Stimulated activated CD8-positive, alpha-beta memory T cell treated with anti-CD3 and anti-CD28 coated beads, Interleukin-7, amount 100 ng/mL, for 24 hours (primary cell): ENCODE measurements around the gene SPRTN.
"Not testable (repeated sequence)": the region's sequence is repeated elsewhere in the genome, so short reads cannot be mapped to it uniquely, and the experiment has no call there.

Source experiments
- DNase-seq: peaks from one replicate; pipeline ENCODE4 v3.0.0-alpha.2; 2020; ENCODE audit warnings: low read depth

The SPRTN gene

GRCh38 chr1:231335663-231336602 is 2.2 kb upstream of the SPRTN start:
- no peak for DNase-seq

DNA sequence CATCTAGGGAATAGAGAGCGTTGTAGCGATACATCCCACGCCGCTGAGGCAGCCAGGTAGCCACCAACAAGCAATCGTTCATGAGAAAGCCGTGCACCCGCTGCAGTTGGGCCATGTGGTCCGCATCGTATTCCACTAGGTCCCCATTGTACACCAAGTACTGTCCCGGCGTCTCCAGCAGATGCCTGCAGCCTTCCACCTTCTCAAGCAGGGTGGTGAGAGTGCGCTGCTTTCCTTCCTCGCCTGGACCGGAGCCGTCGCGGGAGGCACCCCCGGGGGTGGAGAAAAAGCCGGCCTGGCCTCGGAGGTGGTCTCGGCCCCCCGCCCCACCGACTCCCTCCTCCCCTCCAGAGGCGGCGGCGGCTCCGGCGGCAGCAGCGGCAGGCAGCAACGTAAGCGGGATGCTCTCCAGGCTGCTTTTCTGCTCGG is 1.0 kb upstream of the SPRTN start:
- no peak for DNase-seq

DNA sequence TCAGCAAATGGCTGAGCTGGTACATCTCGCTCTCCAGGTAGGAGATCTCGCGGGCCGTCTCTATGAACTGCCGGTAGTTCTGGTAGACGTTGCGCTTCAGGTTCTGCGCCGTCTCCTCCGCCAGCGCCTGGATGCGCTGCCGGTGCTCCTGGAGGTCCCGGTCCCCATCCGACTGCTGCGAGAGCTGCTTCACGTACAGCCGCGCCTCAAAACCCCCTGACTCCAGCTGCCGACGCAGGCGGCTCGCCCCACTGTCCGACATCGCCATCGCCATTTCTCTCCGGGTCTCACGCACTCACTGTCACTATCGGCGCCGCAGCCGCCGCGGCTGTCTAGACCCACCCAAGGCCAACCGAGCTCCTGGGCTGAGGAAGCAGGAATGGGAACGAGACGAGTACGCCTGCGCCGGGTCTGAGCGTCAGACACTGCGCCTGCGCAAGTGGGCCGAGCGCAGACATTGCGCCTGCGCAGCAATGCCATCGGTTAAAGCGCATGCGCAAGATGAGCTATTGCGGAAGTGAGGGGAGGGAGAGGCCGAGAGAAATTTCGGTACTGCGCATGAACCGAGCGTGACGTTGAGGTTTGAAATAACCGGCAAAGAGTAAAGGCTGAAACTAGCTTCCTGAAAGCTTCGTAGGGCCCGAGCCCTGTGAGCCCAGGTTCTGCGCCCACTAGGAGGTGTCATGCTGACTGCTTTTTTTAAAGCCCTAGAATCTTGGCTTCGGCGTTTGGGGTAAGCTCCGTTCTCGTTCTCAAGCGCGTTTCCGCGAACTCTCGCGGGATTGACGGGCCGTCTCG is 422 bp upstream of the SPRTN start, which contains the start of gene EXOC8:
Gene EXOC8, minus strand, starts transcription at position 381 of the 798 bp plus-strand sequence. Its CDS starts 107 bp downstream, at position 274.
- peak; percentile 96 for DNase-seq

GRCh38 chr1:231340328-231341013 is 2.4 kb downstream of the SPRTN start:
- DNase-seq: no peak

- no peak for DNase-seq
Observed at GRCh38 chr1:231347961-231348360, 9.9 kb downstream of the SPRTN start.

- DNase-seq: no peak
Observed at GRCh38 chr1:231348442-231348841, 10.3 kb downstream of the SPRTN start.

DNA sequence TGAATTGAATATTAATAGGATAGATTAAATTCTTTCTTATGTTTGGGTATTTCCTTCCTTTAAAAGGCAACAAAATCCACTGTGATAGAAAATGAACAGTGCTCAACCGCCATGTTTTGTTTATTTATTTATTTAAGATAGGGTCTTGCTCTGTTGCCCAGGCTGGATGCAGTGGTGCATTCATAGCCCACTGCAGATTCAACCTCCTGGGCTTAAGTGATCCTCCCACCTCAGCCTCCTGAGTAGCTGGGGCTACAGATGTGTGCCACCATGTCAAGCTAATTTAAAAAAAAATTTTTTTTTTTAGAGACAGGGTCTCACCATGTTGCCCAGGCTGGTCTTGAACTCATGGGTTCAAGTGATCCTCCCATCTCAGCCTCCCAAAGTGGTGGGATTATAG is 10.8 kb downstream of the SPRTN start:
- not testable (repeated sequence) for DNase-seq

- DNase-seq: no peak
Observed at GRCh38 chr1:231351816-231352215, 13.7 kb downstream of the SPRTN start.

GRCh38 chr1:231353086-231353485 is 15.0 kb downstream of the SPRTN start:
- no peak for DNase-seq

DNA sequence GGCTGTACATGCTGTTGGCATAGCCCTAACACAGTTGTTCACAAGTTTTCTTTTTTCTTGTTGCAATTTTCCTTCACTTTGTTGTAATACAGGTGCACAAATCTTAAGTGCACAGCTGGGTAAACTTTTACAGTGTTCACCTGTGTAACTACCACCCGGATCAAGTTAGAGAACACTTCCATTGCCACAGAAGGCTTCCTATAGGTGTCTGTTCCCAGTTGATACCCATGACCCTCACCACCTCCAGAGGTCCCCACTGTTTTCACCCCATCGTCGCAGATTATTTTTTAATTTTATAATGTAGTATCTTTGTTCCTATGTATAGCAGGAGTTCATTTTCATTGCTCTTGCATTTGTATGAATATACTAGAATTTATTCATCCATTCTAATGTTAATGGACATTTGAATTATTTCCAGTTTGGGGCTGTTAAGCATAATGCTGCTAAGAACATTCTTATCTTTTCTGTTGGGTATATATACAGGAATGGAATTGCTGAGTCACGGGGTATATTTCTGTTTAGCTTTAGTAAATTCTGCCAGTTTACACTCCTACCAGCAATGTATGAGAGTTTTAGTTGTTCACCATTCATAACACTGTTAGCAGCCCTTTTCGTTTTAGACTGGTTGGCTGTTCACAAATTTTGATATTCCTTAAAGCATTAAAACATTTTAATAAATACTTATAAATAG is 16.4 kb downstream of the SPRTN start:
- DNase-seq: no peak

DNA sequence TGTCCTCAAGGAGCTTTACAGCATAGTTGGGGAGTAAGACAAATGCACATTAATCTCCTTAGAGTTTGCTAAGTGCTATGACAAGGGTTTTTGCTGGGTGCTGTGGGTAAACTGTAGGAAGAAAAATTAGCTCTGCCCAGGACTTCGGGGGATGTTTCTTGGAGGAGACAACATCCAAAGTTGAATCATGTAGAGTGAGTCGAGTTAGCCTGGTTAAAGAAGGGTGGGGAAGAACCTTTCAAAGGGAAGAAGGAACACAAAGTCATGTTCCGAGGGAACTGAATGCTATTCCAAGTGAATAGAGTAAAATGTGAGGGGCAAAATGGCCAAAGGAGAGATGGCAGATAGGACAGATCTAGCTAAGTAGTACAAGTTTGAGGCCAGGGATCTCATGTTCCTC is 17.1 kb downstream of the SPRTN start:
- no peak for DNase-seq

GRCh38 chr1:231357187-231357772 is 19.2 kb downstream of the SPRTN start:
- DNase-seq: no peak

GRCh38 chr1:231357831-231358354 is 19.8 kb downstream of the SPRTN start:
- DNase-seq: no peak

DNA sequence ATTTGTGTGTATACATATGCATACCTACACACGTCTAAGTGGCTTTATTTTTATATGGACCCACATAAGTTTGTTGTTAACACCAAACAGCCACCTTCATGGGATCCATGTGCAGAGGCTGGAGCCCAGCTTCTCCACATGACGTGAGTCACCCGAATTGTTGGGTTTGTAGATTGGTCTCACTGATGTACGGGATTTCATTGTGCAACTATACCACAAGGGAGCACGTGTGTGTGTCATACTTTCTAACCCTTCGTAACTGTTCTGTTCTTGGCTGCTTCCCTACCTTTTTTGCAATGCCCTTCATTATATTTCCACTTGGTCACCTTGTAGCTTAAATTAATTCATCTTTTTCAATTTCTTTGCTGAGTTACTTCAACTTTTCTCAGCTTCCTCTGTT is 21.0 kb downstream of the SPRTN start:
- DNase-seq: no peak

DNA sequence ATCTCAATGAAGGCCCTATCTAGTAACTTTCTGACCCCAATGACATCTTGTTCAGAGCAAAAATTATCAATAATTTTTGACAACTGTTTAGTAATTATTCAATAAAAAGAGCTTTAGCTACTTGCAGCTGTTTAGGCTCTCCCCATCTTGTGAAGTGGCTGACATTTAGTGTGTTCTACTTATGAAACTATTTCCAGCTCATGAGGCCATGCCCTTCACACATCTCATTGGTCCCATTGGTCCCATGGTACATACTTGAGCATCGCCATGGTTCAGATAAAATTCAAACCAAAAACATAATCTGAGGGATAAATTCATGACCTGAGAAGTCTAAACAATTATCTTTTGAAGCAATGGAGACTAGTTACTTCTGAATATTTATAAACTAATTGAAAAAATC is 24.2 kb downstream of the SPRTN start:
- DNase-seq: no peak

DNA sequence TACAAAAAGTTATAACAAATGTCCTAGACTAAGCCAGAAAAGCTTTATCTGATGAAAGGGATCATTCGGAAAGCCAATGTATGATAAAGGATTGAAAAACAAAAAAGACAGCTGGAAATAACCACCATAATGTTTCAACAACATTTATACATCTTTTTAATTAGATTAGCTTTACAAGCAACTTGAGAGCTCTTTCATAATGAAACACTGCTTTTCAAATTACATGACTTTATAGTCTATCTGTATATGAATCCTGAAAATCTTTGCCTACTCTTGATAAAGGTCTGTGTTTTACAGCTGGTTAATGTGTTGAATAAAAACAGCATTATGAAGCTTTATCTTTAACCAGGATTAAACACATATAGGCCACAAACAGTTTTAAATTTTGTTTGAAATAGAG is 25.5 kb downstream of the SPRTN start:
- no peak for DNase-seq

DNA sequence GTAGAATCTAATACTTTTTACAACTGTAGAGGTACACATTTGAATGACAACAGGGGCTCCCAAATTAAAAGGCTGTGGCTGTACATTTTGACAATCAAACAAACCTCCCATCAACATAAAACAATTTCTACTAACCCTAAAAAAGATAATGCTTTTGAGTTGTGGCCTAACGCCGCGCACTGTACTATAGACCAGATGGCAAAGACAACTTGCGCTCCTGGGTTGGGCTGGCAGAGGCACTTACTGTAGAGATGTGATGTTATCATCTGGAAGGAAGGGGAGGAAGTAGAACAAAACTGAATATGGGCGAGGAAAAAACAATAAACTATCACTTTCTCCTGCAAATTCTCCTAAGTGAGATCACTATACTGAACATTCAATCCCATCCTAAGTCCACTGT is 26.1 kb downstream of the SPRTN start:
- no peak for DNase-seq

GRCh38 chr1:231369282-231369681 is 31.2 kb downstream of the SPRTN start:
- DNase-seq: no peak

DNA sequence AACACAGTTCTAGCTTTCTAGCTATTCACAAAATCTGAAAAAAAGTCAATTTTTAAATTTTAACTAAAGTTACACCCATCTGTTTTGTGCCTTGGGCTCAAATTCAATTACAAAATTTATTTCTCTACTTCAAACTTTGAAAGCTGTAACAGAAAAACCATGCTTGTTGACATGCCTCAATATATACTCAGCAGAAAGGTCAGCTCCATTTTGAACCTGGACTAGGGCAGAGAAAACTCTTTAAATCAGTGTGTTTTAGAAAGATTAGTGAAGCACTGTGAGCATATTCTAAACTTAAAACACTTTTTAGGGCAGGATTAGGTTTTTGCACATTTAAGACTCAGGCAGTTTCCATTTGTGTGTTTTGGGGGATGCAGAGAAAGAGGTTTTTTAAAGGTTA is 34.4 kb downstream of the SPRTN start:
- DNase-seq: no peak

- no peak for DNase-seq
Observed at GRCh38 chr1:231374394-231374793, 36.3 kb downstream of the SPRTN start.

DNA sequence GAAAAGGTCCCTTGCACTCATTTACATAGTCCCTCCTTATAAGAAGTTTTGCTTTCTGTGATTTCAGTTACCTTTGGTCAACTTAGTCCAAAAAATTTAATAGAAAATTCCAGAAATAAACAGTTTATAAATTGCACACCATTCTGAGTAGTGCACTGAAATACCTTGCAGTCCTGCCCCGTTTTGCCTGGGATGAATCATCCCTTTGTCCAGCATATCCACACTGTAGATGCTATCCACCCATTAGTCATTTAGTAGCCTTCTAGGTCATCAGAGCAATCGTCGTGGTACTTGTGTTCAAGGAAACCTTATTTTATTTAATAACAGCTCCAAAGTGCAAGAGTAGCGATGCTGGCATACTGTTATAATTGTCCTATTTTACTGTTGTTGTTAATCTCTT is 38.0 kb downstream of the SPRTN start:
- DNase-seq: no peak
